HepG2 (cell line): ENCODE measurements around the gene ARHGAP15. TPM values are rescaled to one million over a fixed set of nuclear protein-coding genes. Genes with fewer than 3 reads are reported as not detected.

Experiments used
- DNMT3B ChIP-seq: conservative IDR thresholded peaks from 2 replicates; pipeline ENCODE4 v1.6.1; 2016; ENCODE audit warnings: missing biosample characterization, control low read depth
- KDM5B ChIP-seq: sonication (generic); formaldehyde crosslinking; IDR thresholded peaks from 2 replicates; pipeline ENCODE4 v1.4.0; 2020; ENCODE audit warnings: missing genetic modification reagents, mild to moderate bottlenecking, borderline replicate concordance
- ZNF282 ChIP-seq: fragments of 450-650 bp; IDR thresholded peaks from 2 replicates; pipeline ENCODE4 v1.6.1; 2018; ENCODE audit not compliant: partially characterized antibody
- ZNF619 ChIP-seq: sonication (generic); formaldehyde crosslinking; IDR thresholded peaks from 2 replicates; pipeline ENCODE4 v1.4.0; 2020; ENCODE audit warnings: mild to moderate bottlenecking, missing genetic modification reagents
- polyA plus RNA-seq, 8 experiments: library from polyadenylated mRNA; depleted of rRNA in 3 of 8; stranded (reverse) in 7 of 8; unstranded in 1 of 8; fragments of >200 nt; fragmentation: Illumina TruSeq in 4 of 8; extraction: Trizol in 4 of 8; gene quantifications; 2 replicates each; pipeline versions ENCODE4 v1.2.1 to v1.2.3, GENCODE V29; 2011 to 2016; ENCODE audit warnings: low read depth in 4 of 8, missing spikeins in 1 of 8, mixed read lengths in 1 of 8; ENCODE audit not compliant: insufficient read depth in 1 of 8
- total RNA-seq, 5 experiments: library from RNA; depleted of rRNA; stranded (reverse); fragments of >200 nt; fragmentation: Illumina TruSeq; extraction: Trizol; gene quantifications; 2 replicates each; pipeline ENCODE4 v1.2.3, GENCODE V29; 2016; ENCODE audit warnings: low read depth in 1 of 5
- TF ChIP-seq, protein P1 (sequence below), 2 experiments: fragments of 450-650 bp in 1 of 2; sonication (generic) in 1 of 2; formaldehyde crosslinking in 1 of 2; IDR thresholded peaks; 2 replicates each; pipeline versions ENCODE4 v1.6.1 to v1.8.0; 2016 to 2022; ENCODE audit warnings: antibody characterized with exemption in 1 of 2, mild to moderate bottlenecking in 1 of 2, missing genetic modification reagents in 1 of 2
- TF ChIP-seq, protein P2 (sequence below): sonication (generic); formaldehyde crosslinking; IDR thresholded peaks from 2 replicates; pipeline ENCODE4 v1.4.0; 2020; ENCODE audit warnings: mild to moderate bottlenecking, low read depth, missing genetic modification reagents
- TF ChIP-seq, protein P3 (sequence below): sonication (generic); formaldehyde crosslinking; IDR thresholded peaks from 2 replicates; pipeline ENCODE4 v1.4.0; 2020; ENCODE audit warnings: missing genetic modification reagents
- TF ChIP-seq, protein P4 (sequence below): sonication (generic); formaldehyde crosslinking; IDR thresholded peaks from 2 replicates; pipeline ENCODE4 v1.4.0; 2020; ENCODE audit warnings: low read depth, missing genetic modification reagents
- TF ChIP-seq, protein P5 (sequence below): sonication (generic); formaldehyde crosslinking; IDR thresholded peaks from 2 replicates; pipeline ENCODE4 v1.8.1; 2023; ENCODE audit warnings: mild to moderate bottlenecking, missing genetic modification reagents

Gene ARHGAP15
- total and polyA plus RNA-seq, 2 of the 13 experiments (the other 11 are each of a cell fraction or from before 2014, with no cell fraction given) = 0.04 TPM; not detected in 1

DNA sequence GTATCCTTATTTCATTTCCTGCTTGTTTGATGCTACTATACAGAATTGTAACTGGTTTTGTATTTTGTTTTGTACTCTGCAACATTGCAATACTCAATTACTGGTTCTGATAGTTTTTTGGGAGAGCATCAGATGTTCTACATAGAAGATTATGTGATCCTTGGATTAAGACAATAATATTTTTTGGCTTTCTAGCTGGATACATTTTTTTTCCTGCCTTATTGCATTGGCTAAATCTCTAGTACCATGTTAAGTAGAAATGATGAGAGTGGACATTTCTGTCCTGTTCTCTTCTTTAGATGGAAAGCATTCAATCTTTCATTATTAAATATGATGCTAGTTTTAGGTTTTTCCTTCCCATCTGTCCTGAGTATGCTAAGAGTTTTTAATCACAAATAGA, 523.5 kb downstream of the ARHGAP15 start (continued):
- TF ChIP-seq, protein P1, sequence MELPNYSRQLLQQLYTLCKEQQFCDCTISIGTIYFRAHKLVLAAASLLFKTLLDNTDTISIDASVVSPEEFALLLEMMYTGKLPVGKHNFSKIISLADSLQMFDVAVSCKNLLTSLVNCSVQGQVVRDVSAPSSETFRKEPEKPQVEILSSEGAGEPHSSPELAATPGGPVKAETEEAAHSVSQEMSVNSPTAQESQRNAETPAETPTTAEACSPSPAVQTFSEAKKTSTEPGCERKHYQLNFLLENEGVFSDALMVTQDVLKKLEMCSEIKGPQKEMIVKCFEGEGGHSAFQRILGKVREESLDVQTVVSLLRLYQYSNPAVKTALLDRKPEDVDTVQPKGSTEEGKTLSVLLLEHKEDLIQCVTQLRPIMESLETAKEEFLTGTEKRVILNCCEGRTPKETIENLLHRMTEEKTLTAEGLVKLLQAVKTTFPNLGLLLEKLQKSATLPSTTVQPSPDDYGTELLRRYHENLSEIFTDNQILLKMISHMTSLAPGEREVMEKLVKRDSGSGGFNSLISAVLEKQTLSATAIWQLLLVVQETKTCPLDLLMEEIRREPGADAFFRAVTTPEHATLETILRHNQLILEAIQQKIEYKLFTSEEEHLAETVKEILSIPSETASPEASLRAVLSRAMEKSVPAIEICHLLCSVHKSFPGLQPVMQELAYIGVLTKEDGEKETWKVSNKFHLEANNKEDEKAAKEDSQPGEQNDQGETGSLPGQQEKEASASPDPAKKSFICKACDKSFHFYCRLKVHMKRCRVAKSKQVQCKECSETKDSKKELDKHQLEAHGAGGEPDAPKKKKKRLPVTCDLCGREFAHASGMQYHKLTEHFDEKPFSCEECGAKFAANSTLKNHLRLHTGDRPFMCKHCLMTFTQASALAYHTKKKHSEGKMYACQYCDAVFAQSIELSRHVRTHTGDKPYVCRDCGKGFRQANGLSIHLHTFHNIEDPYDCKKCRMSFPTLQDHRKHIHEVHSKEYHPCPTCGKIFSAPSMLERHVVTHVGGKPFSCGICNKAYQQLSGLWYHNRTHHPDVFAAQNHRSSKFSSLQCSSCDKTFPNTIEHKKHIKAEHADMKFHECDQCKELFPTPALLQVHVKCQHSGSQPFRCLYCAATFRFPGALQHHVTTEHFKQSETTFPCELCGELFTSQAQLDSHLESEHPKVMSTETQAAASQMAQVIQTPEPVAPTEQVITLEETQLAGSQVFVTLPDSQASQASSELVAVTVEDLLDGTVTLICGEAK (IDR thresholded peaks at IDR 0.05) = no peak
- TF ChIP-seq, protein P1 (CRISPR knock-in tag; IDR thresholded peaks at IDR 0.05) = no peak
- TF ChIP-seq ZNF282 = no peak
- TF ChIP-seq ZNF619 = no peak
- TF ChIP-seq, protein P2, sequence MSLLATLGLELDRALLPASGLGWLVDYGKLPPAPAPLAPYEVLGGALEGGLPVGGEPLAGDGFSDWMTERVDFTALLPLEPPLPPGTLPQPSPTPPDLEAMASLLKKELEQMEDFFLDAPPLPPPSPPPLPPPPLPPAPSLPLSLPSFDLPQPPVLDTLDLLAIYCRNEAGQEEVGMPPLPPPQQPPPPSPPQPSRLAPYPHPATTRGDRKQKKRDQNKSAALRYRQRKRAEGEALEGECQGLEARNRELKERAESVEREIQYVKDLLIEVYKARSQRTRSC (CRISPR knock-in tag) = no peak
- TF ChIP-seq, protein P3, sequence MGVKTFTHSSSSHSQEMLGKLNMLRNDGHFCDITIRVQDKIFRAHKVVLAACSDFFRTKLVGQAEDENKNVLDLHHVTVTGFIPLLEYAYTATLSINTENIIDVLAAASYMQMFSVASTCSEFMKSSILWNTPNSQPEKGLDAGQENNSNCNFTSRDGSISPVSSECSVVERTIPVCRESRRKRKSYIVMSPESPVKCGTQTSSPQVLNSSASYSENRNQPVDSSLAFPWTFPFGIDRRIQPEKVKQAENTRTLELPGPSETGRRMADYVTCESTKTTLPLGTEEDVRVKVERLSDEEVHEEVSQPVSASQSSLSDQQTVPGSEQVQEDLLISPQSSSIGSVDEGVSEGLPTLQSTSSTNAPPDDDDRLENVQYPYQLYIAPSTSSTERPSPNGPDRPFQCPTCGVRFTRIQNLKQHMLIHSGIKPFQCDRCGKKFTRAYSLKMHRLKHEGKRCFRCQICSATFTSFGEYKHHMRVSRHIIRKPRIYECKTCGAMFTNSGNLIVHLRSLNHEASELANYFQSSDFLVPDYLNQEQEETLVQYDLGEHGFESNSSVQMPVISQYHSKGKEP (CRISPR knock-in tag) = no peak
- TF ChIP-seq, protein P4, sequence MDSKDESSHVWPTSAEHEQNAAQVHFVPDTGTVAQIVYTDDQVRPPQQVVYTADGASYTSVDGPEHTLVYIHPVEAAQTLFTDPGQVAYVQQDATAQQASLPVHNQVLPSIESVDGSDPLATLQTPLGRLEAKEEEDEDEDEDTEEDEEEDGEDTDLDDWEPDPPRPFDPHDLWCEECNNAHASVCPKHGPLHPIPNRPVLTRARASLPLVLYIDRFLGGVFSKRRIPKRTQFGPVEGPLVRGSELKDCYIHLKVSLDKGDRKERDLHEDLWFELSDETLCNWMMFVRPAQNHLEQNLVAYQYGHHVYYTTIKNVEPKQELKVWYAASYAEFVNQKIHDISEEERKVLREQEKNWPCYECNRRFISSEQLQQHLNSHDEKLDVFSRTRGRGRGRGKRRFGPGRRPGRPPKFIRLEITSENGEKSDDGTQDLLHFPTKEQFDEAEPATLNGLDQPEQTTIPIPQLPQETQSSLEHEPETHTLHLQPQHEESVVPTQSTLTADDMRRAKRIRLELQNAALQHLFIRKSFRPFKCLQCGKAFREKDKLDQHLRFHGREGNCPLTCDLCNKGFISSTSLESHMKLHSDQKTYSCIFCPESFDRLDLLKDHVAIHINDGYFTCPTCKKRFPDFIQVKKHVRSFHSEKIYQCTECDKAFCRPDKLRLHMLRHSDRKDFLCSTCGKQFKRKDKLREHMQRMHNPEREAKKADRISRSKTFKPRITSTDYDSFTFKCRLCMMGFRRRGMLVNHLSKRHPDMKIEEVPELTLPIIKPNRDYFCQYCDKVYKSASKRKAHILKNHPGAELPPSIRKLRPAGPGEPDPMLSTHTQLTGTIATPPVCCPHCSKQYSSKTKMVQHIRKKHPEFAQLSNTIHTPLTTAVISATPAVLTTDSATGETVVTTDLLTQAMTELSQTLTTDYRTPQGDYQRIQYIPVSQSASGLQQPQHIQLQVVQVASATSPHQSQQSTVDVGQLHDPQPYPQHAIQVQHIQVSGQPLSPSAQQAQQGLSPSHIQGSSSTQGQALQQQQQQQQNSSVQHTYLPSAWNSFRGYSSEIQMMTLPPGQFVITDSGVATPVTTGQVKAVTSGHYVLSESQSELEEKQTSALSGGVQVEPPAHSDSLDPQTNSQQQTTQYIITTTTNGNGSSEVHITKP (CRISPR knock-in tag) = no peak
- TF ChIP-seq, protein P5, sequence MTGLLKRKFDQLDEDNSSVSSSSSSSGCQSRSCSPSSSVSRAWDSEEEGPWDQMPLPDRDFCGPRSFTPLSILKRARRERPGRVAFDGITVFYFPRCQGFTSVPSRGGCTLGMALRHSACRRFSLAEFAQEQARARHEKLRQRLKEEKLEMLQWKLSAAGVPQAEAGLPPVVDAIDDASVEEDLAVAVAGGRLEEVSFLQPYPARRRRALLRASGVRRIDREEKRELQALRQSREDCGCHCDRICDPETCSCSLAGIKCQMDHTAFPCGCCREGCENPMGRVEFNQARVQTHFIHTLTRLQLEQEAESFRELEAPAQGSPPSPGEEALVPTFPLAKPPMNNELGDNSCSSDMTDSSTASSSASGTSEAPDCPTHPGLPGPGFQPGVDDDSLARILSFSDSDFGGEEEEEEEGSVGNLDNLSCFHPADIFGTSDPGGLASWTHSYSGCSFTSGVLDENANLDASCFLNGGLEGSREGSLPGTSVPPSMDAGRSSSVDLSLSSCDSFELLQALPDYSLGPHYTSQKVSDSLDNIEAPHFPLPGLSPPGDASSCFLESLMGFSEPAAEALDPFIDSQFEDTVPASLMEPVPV (CRISPR knock-in tag) = no peak
- no peak for TF ChIP-seq KDM5B (CRISPR knock-in tag)
- no peak for TF ChIP-seq DNMT3B (CRISPR knock-in tag)
